Activated CD4-positive, alpha-beta T cell treated with anti-CD3 and anti-CD28 coated beads, Interleukin-10, Interleukin-2, amounts not matched to agents 100 ng/mL and 50 ng/mL, durations not matched to agents 16 hours and 8 hours (primary cell): Measurements from ENCODE around the gene OR8A1.

Experiments used
- DNase-seq: peaks from one replicate; pipeline ENCODE4 v3.0.0-alpha.2; 2020

The OR8A1 gene

GRCh38 chr11:124569697-124570096 lies at the start of gene OR8A1:
Gene OR8A1, plus strand, starts transcription at chr11:124569997. Its CDS starts 123 bp downstream, at chr11:124570120.
- no peak for DNase-seq

- DNase-seq, result no peak
Measured at GRCh38 chr11:124520550-124520854, 49.3 kb upstream of the OR8A1 start.

- no peak for DNase-seq
Measured at GRCh38 chr11:124533626-124534025, 36.2 kb upstream of the OR8A1 start.

GRCh38 chr11:124534051-124534450 lies 35.7 kb upstream of the OR8A1 start:
- DNase-seq, result no peak

GRCh38 chr11:124535552-124536232 lies 34.1 kb upstream of the OR8A1 start:
- no peak for DNase-seq

- DNase-seq, result no peak
Measured at GRCh38 chr11:124536520-124536919, 33.3 kb upstream of the OR8A1 start.

GRCh38 chr11:124538019-124538418 lies 31.8 kb upstream of the OR8A1 start:
- DNase-seq, result no peak

- no peak for DNase-seq
Measured at GRCh38 chr11:124541204-124541603, 28.6 kb upstream of the OR8A1 start.

- DNase-seq, result no peak
Measured at GRCh38 chr11:124543145-124543544, 26.7 kb upstream of the OR8A1 start.

- no peak for DNase-seq
Measured at GRCh38 chr11:124543554-124543953, 26.2 kb upstream of the OR8A1 start, which contains the start of gene OR8B12. Gene OR8B12, minus strand, starts transcription at chr11:124543654. Its CDS starts 0 bp downstream, at chr11:124543654.

GRCh38 chr11:124551189-124551588 lies 18.6 kb upstream of the OR8A1 start:
- no peak for DNase-seq

- DNase-seq, result no peak
Measured at GRCh38 chr11:124551987-124552386, 17.8 kb upstream of the OR8A1 start.

GRCh38 chr11:124556828-124557227 lies 13.0 kb upstream of the OR8A1 start:
- DNase-seq, result no peak

- DNase-seq, result no peak
Measured at GRCh38 chr11:124570160-124570559, 363 bp downstream of the OR8A1 start.

GRCh38 chr11:124577716-124578427 lies 8.1 kb downstream of the OR8A1 start:
- DNase-seq, result no peak

GRCh38 chr11:124578761-124579160 lies 9.0 kb downstream of the OR8A1 start:
- no peak for DNase-seq

GRCh38 chr11:124581817-124582216 lies 12.0 kb downstream of the OR8A1 start:
- no peak for DNase-seq

GRCh38 chr11:124582565-124582964 lies 12.8 kb downstream of the OR8A1 start:
- no peak for DNase-seq

GRCh38 chr11:124583781-124584180 lies 14.0 kb downstream of the OR8A1 start:
- no peak for DNase-seq

GRCh38 chr11:124584681-124585372 lies 15.0 kb downstream of the OR8A1 start:
- no peak for DNase-seq

- peak; percentile 57 for DNase-seq
Measured at GRCh38 chr11:124586238-124586860, 16.6 kb downstream of the OR8A1 start.

GRCh38 chr11:124591430-124591829 lies 21.6 kb downstream of the OR8A1 start:
- no peak for DNase-seq

GRCh38 chr11:124592627-124593026 lies 22.8 kb downstream of the OR8A1 start:
- DNase-seq, result no peak

GRCh38 chr11:124595302-124595701 lies 25.5 kb downstream of the OR8A1 start:
- DNase-seq, result no peak
